SU-DHL-6 (cell line): Measurements from ENCODE around the gene HDGFL3.

ENCODE experiments used
- EZH2phosphoT487 ChIP-seq: fragments of 200-600 bp; sonication (generic), shearing (Covaris generic); conservative IDR thresholded peaks from 2 replicates; pipeline ENCODE4 v1.6.1; 2018; ENCODE audit warnings: mild to moderate bottlenecking, antibody characterized with exemption, low read length, moderate library complexity, mixed read lengths
- TF ChIP-seq, protein P1 (sequence below): fragments of 200-600 bp; sonication (generic); IDR thresholded peaks from one replicate; pipeline ENCODE4 v1.5.1; 2017; ENCODE audit warnings: antibody characterized with exemption, mild to moderate bottlenecking, low read length, moderate library complexity; ENCODE audit not compliant: insufficient read depth, poor library complexity, severe bottlenecking

DNA sequence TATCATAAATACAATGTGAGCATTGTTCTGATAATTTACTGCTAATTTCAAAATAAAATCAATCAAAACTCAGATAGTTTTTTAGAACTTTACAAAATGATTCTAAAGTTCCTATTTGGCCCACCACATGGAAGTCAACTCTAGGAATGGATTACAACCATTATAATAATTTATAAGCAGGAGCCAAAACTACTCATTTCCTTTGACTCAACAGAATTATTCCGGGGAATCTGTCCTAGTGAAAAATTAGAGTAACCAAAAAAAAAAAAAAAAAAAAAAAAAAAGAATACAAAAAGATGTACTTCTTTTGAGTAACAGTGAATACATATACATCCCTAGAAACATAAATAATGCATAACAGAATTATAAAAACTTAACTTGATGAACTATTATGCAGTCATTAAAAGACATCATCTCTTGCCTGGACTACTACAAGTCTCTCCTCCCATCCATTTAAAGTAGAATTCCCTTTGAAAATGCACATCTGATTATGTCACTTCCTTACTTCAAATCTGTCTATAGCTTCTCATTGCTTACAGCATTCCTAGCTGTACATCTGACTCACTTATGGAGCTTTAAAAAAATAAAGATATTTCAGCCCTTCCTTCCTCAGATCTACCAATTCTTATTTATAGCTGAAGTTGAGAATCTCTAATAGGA is 43.4 kb downstream of the HDGFL3 start:
- TF ChIP-seq, protein P1, sequence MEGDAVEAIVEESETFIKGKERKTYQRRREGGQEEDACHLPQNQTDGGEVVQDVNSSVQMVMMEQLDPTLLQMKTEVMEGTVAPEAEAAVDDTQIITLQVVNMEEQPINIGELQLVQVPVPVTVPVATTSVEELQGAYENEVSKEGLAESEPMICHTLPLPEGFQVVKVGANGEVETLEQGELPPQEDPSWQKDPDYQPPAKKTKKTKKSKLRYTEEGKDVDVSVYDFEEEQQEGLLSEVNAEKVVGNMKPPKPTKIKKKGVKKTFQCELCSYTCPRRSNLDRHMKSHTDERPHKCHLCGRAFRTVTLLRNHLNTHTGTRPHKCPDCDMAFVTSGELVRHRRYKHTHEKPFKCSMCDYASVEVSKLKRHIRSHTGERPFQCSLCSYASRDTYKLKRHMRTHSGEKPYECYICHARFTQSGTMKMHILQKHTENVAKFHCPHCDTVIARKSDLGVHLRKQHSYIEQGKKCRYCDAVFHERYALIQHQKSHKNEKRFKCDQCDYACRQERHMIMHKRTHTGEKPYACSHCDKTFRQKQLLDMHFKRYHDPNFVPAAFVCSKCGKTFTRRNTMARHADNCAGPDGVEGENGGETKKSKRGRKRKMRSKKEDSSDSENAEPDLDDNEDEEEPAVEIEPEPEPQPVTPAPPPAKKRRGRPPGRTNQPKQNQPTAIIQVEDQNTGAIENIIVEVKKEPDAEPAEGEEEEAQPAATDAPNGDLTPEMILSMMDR, result no peak
- no peak for TF ChIP-seq EZH2phosphoT487
